A549 (cell line): ENCODE results near the gene FAM221B. TPM values are rescaled to one million over a fixed set of nuclear protein-coding genes. Genes with fewer than 3 reads are reported as not detected.

Source experiments
- ATAC-seq, 2 experiments: fragments of 200-7000 bp in 1 of 2; fragments of >200 bp in 1 of 2; cut with Nextera tagmentation in 1 of 2; cut with Tn5 transposase in 1 of 2; 3 replicates each; pipeline versions ENCODE4 v1.8.0 to v1.9.1; 2018 to 2020; ENCODE audit warnings: mild to moderate bottlenecking in 1 of 2, moderate library complexity in 1 of 2
- CTCF ChIA-PET: fragments of 300-600 bp; sonication (Branson Sonifier 250); formaldehyde crosslinking; extraction: SDS; loops from one replicate; lab custom pipeline; 2021; ENCODE audit warnings: antibody characterized with exemption, inconsistent platforms; lab: Yijun Ruan, JAX
- POLR2A ChIA-PET: fragments of 350-600 bp; formaldehyde crosslinking; extraction: SDS; loops from one replicate; lab custom pipeline; 2021; ENCODE audit warnings: antibody characterized with exemption, inconsistent platforms; lab: Yijun Ruan, JAX
- DNase-seq, 2 experiments: peaks; one replicate each; pipeline versions ENCODE4 v3.0.0 to v3.0.0-alpha.2; 2011 to 2016; ENCODE audit warnings: low read depth in 1 of 2, low spot score in 1 of 2
- FAIRE-seq: peaks from 2 replicates; lab custom pipeline; 2011; peaks lifted over from hg19 to GRCh38; lab: Jason Lieb, UNC
- H3K27ac ChIP-seq, 2 experiments: fragments of >200 bp; sonication (Bioruptor Twin); formaldehyde crosslinking; 3 replicates each; pipeline ENCODE4 v1.5.1; 2016 to 2017
- H3K4me1 ChIP-seq: fragments of >200 bp; sonication (Bioruptor Twin); formaldehyde crosslinking; 3 replicates; pipeline ENCODE4 v1.6.1; 2016
- H3K4me2 ChIP-seq: fragments of >200 bp; sonication (Bioruptor Twin); formaldehyde crosslinking; 3 replicates; pipeline ENCODE4 v1.6.1; 2016
- H3K4me3 ChIP-seq: fragments of >200 bp; sonication (Bioruptor Twin); formaldehyde crosslinking; 3 replicates; pipeline ENCODE4 v1.5.1; 2016
- H3K9me3 ChIP-seq: fragments of >200 bp; sonication (Bioruptor Twin); formaldehyde crosslinking; 3 replicates; pipeline ENCODE4 v1.6.1; 2016
- CBX8 ChIP-seq: fragments of 200-600 bp; sonication (generic); IDR thresholded peaks from 2 replicates; pipeline ENCODE4 v1.6.1; 2016
- CEBPB ChIP-seq, 2 experiments: fragments of >200 bp in 1 of 2; sonication (Bioruptor Twin) in 1 of 2; formaldehyde crosslinking in 1 of 2; IDR thresholded peaks; 2 replicates each; pipeline ENCODE4 v1.6.1; 2012 to 2016
- GATA3 ChIP-seq: IDR thresholded peaks from 2 replicates; pipeline ENCODE4 v1.6.1; 2012; ENCODE audit warnings: borderline replicate concordance
- HDAC2 ChIP-seq: fragments of 200-600 bp; sonication (generic); IDR thresholded peaks from 2 replicates; pipeline ENCODE4 v1.6.1; 2016
- HEYL ChIP-seq: fragments of 250-450 bp; sonication (Bioruptor Pico); IDR thresholded peaks from 2 replicates; pipeline ENCODE4 v1.8.0; 2021; ENCODE audit warnings: mild to moderate bottlenecking, moderate library complexity
- HOXB5 ChIP-seq: fragments of 250-450 bp; sonication (Bioruptor Pico); IDR thresholded peaks from 2 replicates; pipeline ENCODE4 v1.5.0; 2020; ENCODE audit warnings: mild to moderate bottlenecking, moderate library complexity
- JUN ChIP-seq, 2 experiments: fragments of >200 bp; sonication (Bioruptor Twin); formaldehyde crosslinking; IDR thresholded peaks; 2 replicates in 1 of 2; 3 replicates in 1 of 2; pipeline ENCODE4 v1.6.1; 2016 to 2017
- JUNB ChIP-seq: fragments of >200 bp; sonication (Bioruptor Twin); formaldehyde crosslinking; IDR thresholded peaks from 2 replicates; pipeline ENCODE4 v1.6.1; 2016
- KDM5A ChIP-seq: fragments of 200-600 bp; sonication (generic); IDR thresholded peaks from 2 replicates; pipeline ENCODE4 v1.6.1; 2016; ENCODE audit warnings: antibody characterized with exemption, mild to moderate bottlenecking
- MAZ ChIP-seq: fragments of 150-350 bp; IDR thresholded peaks from 2 replicates; pipeline ENCODE4 v1.6.1; 2014; ENCODE audit warnings: antibody characterized with exemption, low read depth, low read length, borderline replicate concordance
- NPAS2 ChIP-seq: fragments of 250-450 bp; sonication (Bioruptor Pico); IDR thresholded peaks from 2 replicates; pipeline ENCODE4 v1.8.0; 2022; ENCODE audit warnings: mild to moderate bottlenecking, moderate library complexity, borderline replicate concordance
- PHF8 ChIP-seq: fragments of 200-600 bp; sonication (generic); IDR thresholded peaks from 2 replicates; pipeline ENCODE4 v1.6.1; 2016; ENCODE audit warnings: low read depth, mild to moderate bottlenecking, antibody characterized with exemption, moderate library complexity, borderline replicate concordance
- POLR2A ChIP-seq: IDR thresholded peaks from 2 replicates; pipeline ENCODE4 v1.6.1; 2012; ENCODE audit warnings: mild to moderate bottlenecking, low read length
- POLR2AphosphoS2 ChIP-seq: conservative IDR thresholded peaks from 2 replicates; pipeline ENCODE4 v1.6.1; 2012; ENCODE audit warnings: low read length, improper control_type of control experiment, inconsistent platforms
- SREBF2 ChIP-seq: fragments of 450-650 bp; IDR thresholded peaks from 2 replicates; pipeline ENCODE4 v1.6.1; 2014; ENCODE audit warnings: mild to moderate bottlenecking, moderate library complexity
- WGBS: methylation state at CpG from one replicate; pipeline ENCODE4 v1.1.6; 2017; ENCODE audit errors: missing lambda C conversion rate; 5-methylcytosine and 5-hydroxymethylcytosine counted together
- polyA plus RNA-seq, 4 experiments: library from polyadenylated mRNA; depleted of rRNA in 3 of 4; stranded (reverse); fragments of >200 nt; fragmentation: RNase III in 1 of 4; extraction: RNeasy Plus Mini Kit Qiagen cat#74134 plus additional on column Dnase treatment in 1 of 4; gene quantifications; 2 replicates in 3 of 4; 3 replicates in 1 of 4; pipeline ENCODE4 v1.2.3, GENCODE V29; 2011 to 2017
- TF ChIP-seq, protein P1 (sequence below): IDR thresholded peaks from 2 replicates; pipeline ENCODE4 v1.6.1; 2012; ENCODE audit warnings: low read depth, borderline replicate concordance
- TF ChIP-seq, protein P2 (sequence below): fragments of 250-450 bp; sonication (Bioruptor Pico); IDR thresholded peaks from 2 replicates; pipeline ENCODE4 v1.5.0; 2021; ENCODE audit warnings: mild to moderate bottlenecking, moderate library complexity, borderline replicate concordance
- TF ChIP-seq, protein P3 (sequence below): fragments of >200 bp; sonication (Bioruptor Twin); formaldehyde crosslinking; IDR thresholded peaks from 2 replicates; pipeline ENCODE4 v1.6.1; 2016
- TF ChIP-seq, protein P4 (sequence below): fragments of 250-450 bp; sonication (Bioruptor Pico); IDR thresholded peaks from 2 replicates; pipeline ENCODE4 v1.5.0; 2020; ENCODE audit warnings: low read depth, mild to moderate bottlenecking, moderate library complexity
- TF ChIP-seq, protein P5 (sequence below): fragments of 200-600 bp; sonication (generic); IDR thresholded peaks from 2 replicates; pipeline ENCODE4 v1.6.1; 2016; ENCODE audit warnings: antibody characterized with exemption, mild to moderate bottlenecking, moderate library complexity

FAM221B gene
- polyA plus RNA-seq, 2 of the 4 experiments (the other 2 are of a cell fraction), result not detected

DNA sequence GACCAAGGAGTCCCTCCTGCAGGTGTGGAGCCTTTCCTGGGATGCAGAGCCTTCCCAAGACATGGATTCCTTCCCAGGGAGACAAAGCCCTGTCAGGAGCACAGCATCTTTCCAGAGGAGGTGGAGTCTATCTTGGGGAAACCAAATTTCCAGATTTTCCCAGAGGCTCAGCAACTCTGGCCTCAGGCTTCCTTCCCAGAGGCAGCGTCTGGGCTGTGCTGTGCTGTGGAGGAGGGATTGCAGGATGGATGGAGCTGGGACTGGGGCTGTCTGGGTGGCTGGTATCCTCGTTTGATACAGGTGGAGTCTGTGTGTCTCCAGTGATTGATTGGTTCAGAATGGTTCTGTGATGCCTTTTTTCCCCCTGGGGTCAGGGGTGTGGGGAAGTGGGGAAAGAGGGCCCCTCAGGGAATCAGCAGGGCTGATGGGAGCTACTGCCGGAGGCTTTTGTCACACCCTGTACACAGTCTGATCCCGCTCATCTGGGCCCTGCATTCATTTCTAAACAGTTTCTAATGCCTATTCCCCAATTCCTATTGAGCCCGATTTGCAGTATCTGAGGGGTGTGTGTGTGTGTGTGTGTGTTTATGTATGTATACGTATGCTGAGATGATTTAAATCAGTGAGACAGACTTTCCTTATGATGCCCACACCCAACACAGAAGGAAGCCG lies 25.7 kb upstream of the FAM221B start:
- FAIRE-seq (no peak), ATAC-seq (0 out of 6 replicates have a peak, but pooled peaks of 1 of the 2 experiments have one; percentile 32), DNase-seq (no peak)
- no peak for TF ChIP-seq HDAC2
- no peak for TF ChIP-seq JUNB
- TF ChIP-seq HOXB5 (CRISPR knock-in tag), result no peak
- no peak for TF ChIP-seq SREBF2
- TF ChIP-seq GATA3, result no peak
- TF ChIP-seq NPAS2, result no peak
- TF ChIP-seq POLR2AphosphoS2, result no peak
- TF ChIP-seq, protein P1, sequence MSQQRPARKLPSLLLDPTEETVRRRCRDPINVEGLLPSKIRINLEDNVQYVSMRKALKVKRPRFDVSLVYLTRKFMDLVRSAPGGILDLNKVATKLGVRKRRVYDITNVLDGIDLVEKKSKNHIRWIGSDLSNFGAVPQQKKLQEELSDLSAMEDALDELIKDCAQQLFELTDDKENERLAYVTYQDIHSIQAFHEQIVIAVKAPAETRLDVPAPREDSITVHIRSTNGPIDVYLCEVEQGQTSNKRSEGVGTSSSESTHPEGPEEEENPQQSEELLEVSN, result no peak
- TF ChIP-seq MAZ, result no peak
- no peak for TF ChIP-seq HEYL
- TF ChIP-seq, protein P2, sequence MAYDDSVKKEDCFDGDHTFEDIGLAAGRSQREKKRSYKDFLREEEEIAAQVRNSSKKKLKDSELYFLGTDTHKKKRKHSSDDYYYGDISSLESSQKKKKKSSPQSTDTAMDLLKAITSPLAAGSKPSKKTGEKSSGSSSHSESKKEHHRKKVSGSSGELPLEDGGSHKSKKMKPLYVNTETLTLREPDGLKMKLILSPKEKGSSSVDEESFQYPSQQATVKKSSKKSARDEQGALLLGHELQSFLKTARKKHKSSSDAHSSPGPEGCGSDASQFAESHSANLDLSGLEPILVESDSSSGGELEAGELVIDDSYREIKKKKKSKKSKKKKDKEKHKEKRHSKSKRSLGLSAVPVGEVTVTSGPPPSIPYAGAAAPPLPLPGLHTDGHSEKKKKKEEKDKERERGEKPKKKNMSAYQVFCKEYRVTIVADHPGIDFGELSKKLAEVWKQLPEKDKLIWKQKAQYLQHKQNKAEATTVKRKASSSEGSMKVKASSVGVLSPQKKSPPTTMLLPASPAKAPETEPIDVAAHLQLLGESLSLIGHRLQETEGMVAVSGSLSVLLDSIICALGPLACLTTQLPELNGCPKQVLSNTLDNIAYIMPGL (CRISPR knock-in tag), result no peak
- TF ChIP-seq, protein P3, sequence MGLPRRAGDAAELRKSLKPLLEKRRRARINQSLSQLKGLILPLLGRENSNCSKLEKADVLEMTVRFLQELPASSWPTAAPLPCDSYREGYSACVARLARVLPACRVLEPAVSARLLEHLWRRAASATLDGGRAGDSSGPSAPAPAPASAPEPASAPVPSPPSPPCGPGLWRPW, result no peak
- no peak for TF ChIP-seq CEBPB (IDR thresholded peaks at IDR 0.05)
- TF ChIP-seq, protein P4, sequence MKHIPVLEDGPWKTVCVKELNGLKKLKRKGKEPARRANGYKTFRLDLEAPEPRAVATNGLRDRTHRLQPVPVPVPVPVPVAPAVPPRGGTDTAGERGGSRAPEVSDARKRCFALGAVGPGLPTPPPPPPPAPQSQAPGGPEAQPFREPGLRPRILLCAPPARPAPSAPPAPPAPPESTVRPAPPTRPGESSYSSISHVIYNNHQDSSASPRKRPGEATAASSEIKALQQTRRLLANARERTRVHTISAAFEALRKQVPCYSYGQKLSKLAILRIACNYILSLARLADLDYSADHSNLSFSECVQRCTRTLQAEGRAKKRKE (CRISPR knock-in tag), result no peak
- Histone ChIP-seq H3K4me1 (no peaks in the 10 kb centered on the region), H3K27ac (no peak overlapping the region), H3K4me3 (no peak overlapping the region), H3K9me3 (no peaks in the 10 kb centered on the region), H3K4me2 (no peak overlapping the region)
- WGBS, result 55% methylated on average over 6 of the region's 7 CpGs
- ChIA-PET POLR2A (no interaction called here), CTCF (interaction anchor here (1.2 to 8.1 kb wide), 6 partner anchors 9 to 64 kb away, joined by 3 to 36 read pairs (median 6); partner anchors contain the start of gene HRCT1)

DNA sequence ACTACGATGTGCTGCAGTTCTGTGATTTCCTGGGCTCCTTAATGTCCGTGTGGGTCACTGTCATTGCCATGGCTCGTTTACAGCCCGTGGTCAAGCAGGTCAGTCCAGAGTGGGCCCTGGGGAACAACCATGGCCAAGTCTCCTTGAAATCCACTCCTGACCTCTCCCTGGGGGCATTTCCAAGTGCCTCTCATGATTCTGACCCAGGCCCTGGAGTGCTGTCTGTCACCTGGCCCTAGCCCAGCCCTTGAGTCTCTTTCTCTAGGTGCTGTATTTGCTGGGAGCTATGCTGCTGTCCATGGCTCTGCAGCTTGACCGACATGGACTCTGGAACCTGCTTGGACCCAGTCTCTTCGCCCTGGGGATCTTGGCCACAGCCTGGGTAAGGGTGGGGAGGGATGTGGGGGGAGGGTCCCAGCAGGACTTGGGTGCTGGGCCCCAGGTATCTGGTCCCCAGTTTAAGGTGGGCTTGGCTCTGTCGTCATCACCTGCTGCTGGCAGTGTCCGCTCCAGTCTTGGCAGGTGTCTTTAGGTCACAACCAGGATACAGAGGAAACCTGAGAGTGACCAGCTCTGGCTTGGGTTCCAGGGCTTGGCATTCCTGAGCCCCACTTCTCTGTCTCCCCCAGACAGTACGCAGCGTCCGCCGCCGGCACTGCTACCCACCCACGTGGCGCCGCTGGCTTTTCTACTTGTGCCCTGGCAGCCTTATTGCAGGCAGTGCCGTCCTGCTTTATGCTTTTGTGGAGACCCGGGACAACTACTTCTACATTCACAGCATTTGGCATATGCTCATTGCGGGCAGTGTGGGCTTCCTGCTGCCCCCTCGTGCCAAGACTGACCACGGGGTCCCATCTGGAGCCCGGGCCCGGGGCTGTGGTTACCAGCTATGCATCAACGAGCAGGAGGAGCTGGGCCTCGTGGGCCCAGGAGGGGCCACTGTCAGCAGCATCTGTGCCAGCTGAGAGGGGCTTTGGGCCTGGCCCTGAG lies 24.6 kb upstream of the FAM221B start:
- H3K4me2 ChIP-seq, result no peak overlapping the region
- ATAC-seq, result no peak
- DNase-seq, result no peak
- POLR2A ChIA-PET, result no interaction called here
- CTCF ChIA-PET, result interaction anchor here (1.2 to 1.3 kb wide), 2 partner anchors 24 to 63 kb away, joined by 3 to 4 read pairs; no protein-coding TSS in a partner anchor
- TF ChIP-seq, protein P5, sequence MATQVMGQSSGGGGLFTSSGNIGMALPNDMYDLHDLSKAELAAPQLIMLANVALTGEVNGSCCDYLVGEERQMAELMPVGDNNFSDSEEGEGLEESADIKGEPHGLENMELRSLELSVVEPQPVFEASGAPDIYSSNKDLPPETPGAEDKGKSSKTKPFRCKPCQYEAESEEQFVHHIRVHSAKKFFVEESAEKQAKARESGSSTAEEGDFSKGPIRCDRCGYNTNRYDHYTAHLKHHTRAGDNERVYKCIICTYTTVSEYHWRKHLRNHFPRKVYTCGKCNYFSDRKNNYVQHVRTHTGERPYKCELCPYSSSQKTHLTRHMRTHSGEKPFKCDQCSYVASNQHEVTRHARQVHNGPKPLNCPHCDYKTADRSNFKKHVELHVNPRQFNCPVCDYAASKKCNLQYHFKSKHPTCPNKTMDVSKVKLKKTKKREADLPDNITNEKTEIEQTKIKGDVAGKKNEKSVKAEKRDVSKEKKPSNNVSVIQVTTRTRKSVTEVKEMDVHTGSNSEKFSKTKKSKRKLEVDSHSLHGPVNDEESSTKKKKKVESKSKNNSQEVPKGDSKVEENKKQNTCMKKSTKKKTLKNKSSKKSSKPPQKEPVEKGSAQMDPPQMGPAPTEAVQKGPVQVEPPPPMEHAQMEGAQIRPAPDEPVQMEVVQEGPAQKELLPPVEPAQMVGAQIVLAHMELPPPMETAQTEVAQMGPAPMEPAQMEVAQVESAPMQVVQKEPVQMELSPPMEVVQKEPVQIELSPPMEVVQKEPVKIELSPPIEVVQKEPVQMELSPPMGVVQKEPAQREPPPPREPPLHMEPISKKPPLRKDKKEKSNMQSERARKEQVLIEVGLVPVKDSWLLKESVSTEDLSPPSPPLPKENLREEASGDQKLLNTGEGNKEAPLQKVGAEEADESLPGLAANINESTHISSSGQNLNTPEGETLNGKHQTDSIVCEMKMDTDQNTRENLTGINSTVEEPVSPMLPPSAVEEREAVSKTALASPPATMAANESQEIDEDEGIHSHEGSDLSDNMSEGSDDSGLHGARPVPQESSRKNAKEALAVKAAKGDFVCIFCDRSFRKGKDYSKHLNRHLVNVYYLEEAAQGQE, result no peak
- TF ChIP-seq CBX8 (no peak), POLR2A (no peak), JUN (IDR thresholded peaks at IDR 0.05) (no peak), PHF8 (no peak), KDM5A (no peak)
- TF ChIP-seq, protein P2 (CRISPR knock-in tag), result no peak
- no peak for FAIRE-seq
- no peaks in the 10 kb centered on the region for H3K9me3 ChIP-seq
- WGBS, result 64% methylated on average over 21 of the region's 25 CpGs
- H3K4me3 ChIP-seq, result no peak overlapping the region
- H3K4me1 ChIP-seq, result no peaks in the 10 kb centered on the region
- H3K27ac ChIP-seq, result no peak overlapping the region
